Spleen (tissue), 7 donors: ENCODE results near the gene MEF2A.

Source experiments
- CTCF ChIP-seq, 11 experiments: fragments of 200-600 bp in 7 of 11; fragments of 450-650 bp in 4 of 11; sonication (generic) in 4 of 11; IDR thresholded peaks in 8 of 11; conservative IDR thresholded peaks in 3 of 11; 1 replicate in 7 of 11; 2 replicates in 4 of 11; pipeline versions ENCODE4 v1.4.0 to v1.8.0; 2016 to 2021; ENCODE audit warnings: antibody characterized with exemption in 11 of 11, inconsistent platforms in 4 of 11, mild to moderate bottlenecking in 1 of 11
- POLR2A ChIP-seq, 3 donors: fragments of 450-650 bp; IDR thresholded peaks; one replicate each; pipeline ENCODE4 v1.5.1; 2017; ENCODE audit warnings: antibody characterized with exemption in 3 of 3, mild to moderate bottlenecking in 1 of 3
- donor health status: DM: no; HTN: no; CAD: no; lungs with moderate emphysema.
- donor health status: DM: no; HTN: no; CAD: no.
- donor health status: DM: no; HTN: no; CAD: no.

- TF ChIP-seq CTCF (IDR thresholded peaks at IDR 0.05 in 8 of 11, conservative IDR thresholded peaks at IDR 0.05 in 3 of 11) (no peak), POLR2A (IDR thresholded peaks at IDR 0.05) (no peak)
These were observed 160.5 kb downstream of the MEF2A start for GRCh38 chr15:99726333-99726732.
